HEK293T (cell line): Measurements from ENCODE around the gene AQP9.
A peak's percentile ranks its signal among the peaks of the same experiment; 100 is the strongest.

Source experiments
- CTCF ChIA-PET: fragments of 350-600 bp; formaldehyde crosslinking; extraction: SDS; loops from one replicate; lab custom pipeline; 2021; ENCODE audit warnings: antibody characterized with exemption, inconsistent platforms; lab: Yijun Ruan, JAX
- POLR2A ChIA-PET: fragments of 350-600 bp; formaldehyde crosslinking; extraction: SDS; loops from one replicate; lab custom pipeline; 2020; ENCODE audit warnings: antibody characterized with exemption, inconsistent platforms; lab: Yijun Ruan, JAX
- DNase-seq: peaks from one replicate; pipeline ENCODE4 v3.0.0; 2012; ENCODE audit warnings: mixed read lengths; ENCODE audit errors: extremely low spot score
- ARNT ChIP-seq: fragments of 450-650 bp; IDR thresholded peaks from 2 replicates; pipeline ENCODE4 v1.6.1; 2017; ENCODE audit warnings: mild to moderate bottlenecking
- BHLHE40 ChIP-seq: fragments of 450-650 bp; IDR thresholded peaks from 2 replicates; pipeline ENCODE4 v1.6.1; 2016; ENCODE audit warnings: mild to moderate bottlenecking, moderate library complexity, borderline replicate concordance
- CTBP1 ChIP-seq: fragments of 450-650 bp; IDR thresholded peaks from 2 replicates; pipeline ENCODE4 v1.6.1; 2016; ENCODE audit warnings: borderline replicate concordance
- ELF4 ChIP-seq: fragments of 450-650 bp; IDR thresholded peaks from 2 replicates; pipeline ENCODE4 v1.6.1; 2017; ENCODE audit warnings: antibody characterized with exemption
- FOXA1 ChIP-seq: fragments of 450-650 bp; IDR thresholded peaks from 2 replicates; pipeline ENCODE4 v1.6.1; 2016; ENCODE audit warnings: mild to moderate bottlenecking
- FOXK2 ChIP-seq: fragments of 450-650 bp; IDR thresholded peaks from 2 replicates; pipeline ENCODE4 v1.6.1; 2016; ENCODE audit warnings: mild to moderate bottlenecking
- FOXM1 ChIP-seq: fragments of 450-650 bp; IDR thresholded peaks from 2 replicates; pipeline ENCODE4 v1.6.1; 2017; ENCODE audit warnings: mild to moderate bottlenecking, borderline replicate concordance
- HDGF ChIP-seq: fragments of 450-650 bp; IDR thresholded peaks from 2 replicates; pipeline ENCODE4 v1.6.1; 2017; ENCODE audit warnings: antibody characterized with exemption, borderline replicate concordance
- L3MBTL2 ChIP-seq: fragments of 450-650 bp; conservative IDR thresholded peaks from 2 replicates; pipeline ENCODE4 v1.6.1; 2016; ENCODE audit warnings: mild to moderate bottlenecking
- LEF1 ChIP-seq: fragments of 450-650 bp; IDR thresholded peaks from 2 replicates; pipeline ENCODE4 v1.6.1; 2017; ENCODE audit warnings: mild to moderate bottlenecking, borderline replicate concordance
- NFRKB ChIP-seq: fragments of 450-650 bp; IDR thresholded peaks from 2 replicates; pipeline ENCODE4 v1.6.1; 2016; ENCODE audit warnings: mild to moderate bottlenecking, moderate library complexity
- SP1 ChIP-seq: fragments of 450-650 bp; IDR thresholded peaks from 2 replicates; pipeline ENCODE4 v1.6.1; 2017
- SUZ12 ChIP-seq: fragments of 450-650 bp; IDR thresholded peaks from 2 replicates; pipeline ENCODE4 v1.6.1; 2016; ENCODE audit warnings: mild to moderate bottlenecking
- TARDBP ChIP-seq: fragments of 450-650 bp; IDR thresholded peaks from 2 replicates; pipeline ENCODE4 v1.6.1; 2016
- ZNF384 ChIP-seq: fragments of 450-650 bp; IDR thresholded peaks from 2 replicates; pipeline ENCODE4 v1.6.1; 2016
- TF ChIP-seq, protein P1 (sequence below): fragments of 450-650 bp; IDR thresholded peaks from 2 replicates; pipeline ENCODE4 v1.6.1; 2016

Gene AQP9

DNA sequence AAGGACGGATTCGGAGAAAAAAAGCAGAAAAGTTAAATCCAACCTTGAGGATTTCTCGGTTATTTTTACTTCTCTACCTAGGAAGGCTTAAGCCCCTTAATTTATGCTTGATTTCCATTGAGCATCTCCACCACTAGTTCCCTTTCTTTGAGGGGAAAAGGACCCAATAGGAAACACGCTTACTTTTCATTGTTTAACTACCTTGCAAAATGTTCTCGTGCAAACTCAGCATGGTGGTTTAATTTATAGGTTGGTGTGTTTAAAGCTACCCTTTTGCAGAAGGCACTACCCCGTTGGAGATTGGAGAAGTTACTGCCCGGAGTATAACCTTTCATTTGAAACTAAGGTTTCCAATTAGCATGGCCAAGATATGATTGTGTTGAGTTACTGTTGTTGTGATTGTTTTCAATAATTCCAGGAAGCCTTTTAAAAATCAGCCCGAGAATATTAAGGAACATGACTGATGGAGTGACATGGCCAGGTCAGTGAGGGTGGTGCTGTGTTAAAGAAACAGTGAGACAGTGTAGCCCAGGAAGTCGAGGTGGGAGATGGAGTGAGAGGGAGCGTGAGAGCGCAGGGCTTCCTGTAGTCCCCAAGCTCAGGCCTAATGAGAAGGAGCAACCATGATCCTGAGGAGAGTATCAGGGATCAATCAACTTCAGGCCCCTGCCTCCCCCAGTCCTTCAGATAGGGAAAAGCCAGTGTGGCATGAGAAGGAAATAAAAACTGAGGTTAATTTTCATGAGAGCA is 76.6 kb downstream of the AQP9 start:
- DNase-seq = no peak
- CTCF ChIA-PET = no interaction called here
- POLR2A ChIA-PET = no interaction called here
- TF ChIP-seq ZNF384 (no peak), ELF4 (no peak), FOXK2 (no peak), TARDBP (no peak), NFRKB (no peak), HDGF (no peak), CTBP1 (no peak)

- no peak for DNase-seq
- ChIA-PET CTCF (no interaction called here), POLR2A (no interaction called here)
- TF ChIP-seq LEF1 = no peak
- TF ChIP-seq HDGF = no peak
- TF ChIP-seq FOXM1 = no peak
- no peak for TF ChIP-seq ELF4
- TF ChIP-seq, protein P1, sequence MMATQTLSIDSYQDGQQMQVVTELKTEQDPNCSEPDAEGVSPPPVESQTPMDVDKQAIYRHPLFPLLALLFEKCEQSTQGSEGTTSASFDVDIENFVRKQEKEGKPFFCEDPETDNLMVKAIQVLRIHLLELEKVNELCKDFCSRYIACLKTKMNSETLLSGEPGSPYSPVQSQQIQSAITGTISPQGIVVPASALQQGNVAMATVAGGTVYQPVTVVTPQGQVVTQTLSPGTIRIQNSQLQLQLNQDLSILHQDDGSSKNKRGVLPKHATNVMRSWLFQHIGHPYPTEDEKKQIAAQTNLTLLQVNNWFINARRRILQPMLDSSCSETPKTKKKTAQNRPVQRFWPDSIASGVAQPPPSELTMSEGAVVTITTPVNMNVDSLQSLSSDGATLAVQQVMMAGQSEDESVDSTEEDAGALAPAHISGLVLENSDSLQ = no peak
- no peak for TF ChIP-seq L3MBTL2
- no peak for TF ChIP-seq FOXK2
- no peak for TF ChIP-seq FOXA1
- TF ChIP-seq SP1 = no peak
- TF ChIP-seq BHLHE40 = no peak
- no peak for TF ChIP-seq TARDBP
- no peak for TF ChIP-seq ARNT
- no peak for TF ChIP-seq NFRKB
- no peak for TF ChIP-seq CTBP1
- TF ChIP-seq ZNF384 = no peak
- TF ChIP-seq SUZ12 = no peak
These were observed 79.3 kb downstream of the AQP9 start for GRCh38 chr15:58217460-58217859.

- TF ChIP-seq SP1 (no peak), LEF1 (no peak), ELF4 (no peak), TARDBP (no peak), FOXK2 (no peak), FOXA1 (no peak), NFRKB (no peak), CTBP1 (no peak), L3MBTL2 (no peak), FOXM1 (no peak), HDGF (no peak)
- TF ChIP-seq, protein P1 = no peak
- CTCF ChIA-PET = interaction anchor here (0.5 kb wide), 1 partner anchor 419 kb away, joined by 3 read pairs; no protein-coding TSS in a partner anchor
- peak; percentile 30 for DNase-seq
- POLR2A ChIA-PET = no interaction called here
These were observed 83.5 kb downstream of the AQP9 start for GRCh38 chr15:58221591-58222241.

DNA sequence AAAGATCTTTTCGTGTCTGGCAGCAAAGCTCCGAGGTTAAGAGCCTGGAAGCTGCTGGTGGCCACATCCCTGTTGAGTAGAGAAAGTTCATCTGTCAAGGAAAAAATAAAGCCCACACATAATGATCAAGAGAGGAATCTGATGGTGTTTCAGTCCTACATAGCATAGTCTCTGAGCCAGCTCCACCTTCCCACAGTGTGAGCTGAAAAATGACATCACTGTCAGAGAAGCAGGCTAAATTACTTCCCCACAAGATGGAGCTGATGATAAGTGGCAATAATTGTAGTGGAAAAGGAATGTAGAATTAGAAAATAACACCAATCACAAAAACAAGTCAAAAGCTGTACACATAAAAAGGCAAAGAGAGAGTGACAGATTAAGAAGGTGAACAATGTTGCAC is 84.5 kb downstream of the AQP9 start:
- CTCF ChIA-PET = no interaction called here
- DNase-seq = no peak
- TF ChIP-seq TARDBP (no peak), FOXA1 (no peak), HDGF (no peak), ELF4 (no peak), BHLHE40 (no peak), FOXM1 (no peak), NFRKB (no peak), SUZ12 (no peak), CTBP1 (no peak), L3MBTL2 (no peak), ARNT (no peak), FOXK2 (no peak), LEF1 (no peak), SP1 (no peak), ZNF384 (no peak)
- TF ChIP-seq, protein P1 = no peak
- POLR2A ChIA-PET = interaction anchor here (1.3 kb wide), 1 partner anchor 548 kb away, joined by 3 read pairs; no protein-coding TSS in a partner anchor

DNA sequence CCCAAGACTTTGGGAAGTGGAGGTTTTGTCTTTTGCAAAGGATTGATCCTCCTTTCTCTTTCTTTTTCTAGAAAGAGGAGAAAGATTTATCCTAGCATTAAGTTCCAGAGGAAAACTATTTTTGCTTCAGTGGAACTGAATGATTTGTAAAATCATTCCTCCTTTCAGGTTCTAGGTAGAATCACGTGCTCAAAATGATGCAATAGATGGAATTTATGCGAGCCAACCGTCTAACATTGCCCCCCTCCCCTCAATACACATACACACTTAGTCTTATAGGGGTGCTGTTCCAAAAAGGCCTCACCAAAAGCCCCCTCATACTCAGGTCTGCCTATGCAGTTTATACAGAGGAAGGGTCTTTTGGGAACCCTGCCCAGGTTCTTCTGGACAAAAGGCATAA is 85.3 kb downstream of the AQP9 start:
- CTCF ChIA-PET = no interaction called here
- TF ChIP-seq ARNT (no peak), HDGF (no peak), TARDBP (no peak), FOXA1 (no peak), NFRKB (no peak)
- no peak for DNase-seq
- POLR2A ChIA-PET = interaction anchor here (1.3 kb wide), 1 partner anchor 547 kb away, joined by 3 read pairs; no protein-coding TSS in a partner anchor

DNA sequence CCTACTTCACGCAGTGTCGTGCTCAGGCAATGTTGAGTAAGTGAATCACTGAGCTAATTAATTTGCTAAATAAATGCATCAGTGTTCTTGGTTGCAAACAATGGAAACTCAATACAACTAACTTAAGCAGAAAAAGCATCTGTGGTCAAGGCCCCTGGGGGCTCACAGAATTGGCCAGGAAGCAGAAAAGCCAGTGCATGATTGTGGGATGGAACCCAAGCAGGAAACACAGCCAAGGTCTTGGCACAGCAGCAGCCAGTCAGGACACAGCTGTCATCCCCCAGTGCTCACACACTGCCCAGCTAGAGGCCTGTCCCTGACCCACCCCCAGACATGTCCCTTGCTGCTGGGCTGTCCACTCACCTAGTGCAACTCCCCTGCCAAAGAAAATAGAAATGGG is 85.9 kb downstream of the AQP9 start:
- ChIA-PET POLR2A (no interaction called here), CTCF (interaction anchor here (0.7 kb wide), 1 partner anchor 976 kb away, joined by 3 read pairs; no protein-coding TSS in a partner anchor)
- DNase-seq = no peak
- TF ChIP-seq ZNF384 = no peak
- no peak for TF ChIP-seq CTBP1
- no peak for TF ChIP-seq LEF1
- no peak for TF ChIP-seq SUZ12
- no peak for TF ChIP-seq FOXA1
- no peak for TF ChIP-seq L3MBTL2
- TF ChIP-seq, protein P1 = no peak
- TF ChIP-seq SP1 = no peak
- no peak for TF ChIP-seq FOXM1
- TF ChIP-seq TARDBP = no peak
- TF ChIP-seq NFRKB = no peak
- TF ChIP-seq BHLHE40 = no peak
